ENCODE results near the gene CNTN4.

Gene CNTN4

GRCh38 chr3:2096216-2096615, 2.5 kb upstream of the CNTN4 start:
- Histone ChIP-seq H3K27ac (ENCODE audit: low read length) (no peak overlapping the region), H3K4me1 (ENCODE audit: low read length) (peaks cover 1% of the 10 kb centered on the region), H3K79me2 (ENCODE audit: low read length) (no peaks in the 10 kb centered on the region), H3K9me2 (replicated peaks; ENCODE audit: insufficient read depth, low read length) (no peaks in the 10 kb centered on the region), H3F3A (ENCODE audit: insufficient read depth, low read length) (no peaks in the 10 kb centered on the region), H3K9me3 (replicated peaks; ENCODE audit: insufficient read depth, low read length) (no peaks in the 10 kb centered on the region), H3K4me3 (ENCODE audit: low read length) (no peak overlapping the region), H2AFZ (ENCODE audit: low read length) (no peak overlapping the region), H3K4me2 (ENCODE audit: low read depth, low read length) (no peak overlapping the region), H3K36me3 (replicated peaks; ENCODE audit: insufficient read depth, low read length) (no peaks in the 10 kb centered on the region), H3K9ac (ENCODE audit: low read length) (no peak overlapping the region), H4K20me1 (ENCODE audit: insufficient read depth, low read length) (no peaks in the 10 kb centered on the region), H3K27me3 (replicated peaks; ENCODE audit: insufficient read depth, low read length) (no peaks in the 10 kb centered on the region)
- no peak for DNase-seq
- no peak for TF ChIP-seq EZH2 (optimal IDR thresholded peaks at IDR 0.05; ENCODE audit: low read depth, low read length)
- no peak for TF ChIP-seq EZH2phosphoT487 (IDR thresholded peaks at IDR 0.05; ENCODE audit: low read length)
- no peak for TF ChIP-seq CTCF (IDR thresholded peaks at IDR 0.05; ENCODE audit: low read length)

DNA sequence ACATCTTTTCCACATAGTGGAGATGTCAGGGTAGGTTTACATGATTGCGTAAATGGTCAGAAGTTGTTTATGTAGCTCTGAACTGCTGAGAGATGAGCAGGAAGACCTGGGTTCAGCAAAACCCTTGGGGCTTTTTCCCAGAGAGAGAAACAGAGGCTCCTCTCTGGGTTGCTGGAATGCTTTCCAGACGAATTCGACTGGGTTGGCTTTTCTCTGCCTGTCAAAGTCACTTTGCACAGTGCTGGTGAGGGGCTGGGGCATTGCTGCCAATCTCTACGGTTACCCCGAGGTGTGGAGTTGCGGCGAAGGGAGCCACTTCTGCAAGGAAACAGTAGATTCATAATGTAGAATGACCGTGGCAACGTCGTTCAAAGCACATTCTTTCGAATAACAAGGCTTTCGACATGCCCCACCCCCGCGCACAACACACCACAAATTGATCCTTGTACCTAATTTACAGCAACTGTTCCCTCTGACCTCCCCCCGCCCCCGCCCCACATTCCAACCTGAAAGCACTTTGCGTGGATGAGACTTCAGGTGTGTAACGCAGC, 950 bp upstream of the CNTN4 start:
- DNase-seq = no peak
- no peak for TF ChIP-seq EZH2phosphoT487 (IDR thresholded peaks at IDR 0.05; ENCODE audit: low read length)
- TF ChIP-seq EZH2 (optimal IDR thresholded peaks at IDR 0.05; ENCODE audit: low read depth, low read length) = no peak
- no peak for TF ChIP-seq CTCF (IDR thresholded peaks at IDR 0.05; ENCODE audit: low read length)
- Histone ChIP-seq H3K4me3 (ENCODE audit: low read length) (peak overlapping the region; percentile 74), H3F3A (ENCODE audit: insufficient read depth, low read length) (no peaks in the 10 kb centered on the region), H3K27ac (ENCODE audit: low read length) (no peak overlapping the region), H3K9ac (ENCODE audit: low read length) (peak overlapping the region; percentile 61; the same call in 1 of the 2 replicates), H3K9me2 (replicated peaks; ENCODE audit: insufficient read depth, low read length) (no peaks in the 10 kb centered on the region), H3K4me1 (ENCODE audit: low read length) (no peaks in the 10 kb centered on the region), H3K36me3 (replicated peaks; ENCODE audit: insufficient read depth, low read length) (no peaks in the 10 kb centered on the region), H2AFZ (ENCODE audit: low read length) (peak overlapping the region; percentile 90), H3K79me2 (ENCODE audit: low read length) (no peaks in the 10 kb centered on the region), H3K9me3 (replicated peaks; ENCODE audit: insufficient read depth, low read length) (no peaks in the 10 kb centered on the region), H4K20me1 (ENCODE audit: insufficient read depth, low read length) (no peaks in the 10 kb centered on the region), H3K4me2 (ENCODE audit: low read depth, low read length) (peak overlapping the region; percentile 91), H3K27me3 (replicated peaks; ENCODE audit: insufficient read depth, low read length) (no peaks in the 10 kb centered on the region)

DNA sequence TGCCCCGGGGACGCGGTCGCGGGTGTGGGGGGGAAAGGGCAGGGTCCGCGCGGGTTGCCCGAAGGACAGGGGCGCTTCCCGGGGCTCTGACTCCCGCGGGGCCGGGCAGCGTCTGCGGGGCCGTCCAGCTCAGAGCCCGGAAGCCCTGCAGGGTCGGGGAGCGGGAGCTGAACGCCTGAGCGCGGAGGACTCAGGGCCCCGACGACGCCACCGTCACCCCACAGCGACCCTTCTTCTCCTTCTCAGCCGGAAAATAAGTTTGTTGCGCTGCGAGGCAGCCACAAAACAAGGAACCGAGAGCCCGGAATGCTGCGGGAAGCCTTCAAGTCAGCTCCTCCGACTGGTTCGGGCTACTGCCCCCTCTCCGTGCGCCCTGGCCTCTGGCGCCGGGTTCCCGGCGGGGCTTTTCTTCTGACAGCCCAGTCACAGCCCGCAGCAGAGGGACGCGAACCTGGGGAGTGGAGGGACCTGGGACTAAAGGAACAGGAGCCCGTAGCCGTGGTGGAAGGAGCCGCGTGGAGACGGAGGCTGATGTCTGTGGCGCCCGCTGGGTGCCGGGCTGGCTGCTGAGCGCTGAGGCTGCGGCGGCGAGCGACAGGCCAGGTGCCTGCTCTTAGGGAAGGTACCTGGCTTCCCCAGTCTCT, 484 bp downstream of the CNTN4 start:
- no peaks in the 10 kb centered on the region for H3K36me3 ChIP-seq (replicated peaks; ENCODE audit: insufficient read depth, low read length)
- no peak overlapping the region for H3K27ac ChIP-seq (ENCODE audit: low read length)
- H3K27me3 ChIP-seq (replicated peaks; ENCODE audit: insufficient read depth, low read length) = no peaks in the 10 kb centered on the region
- H3K79me2 ChIP-seq (ENCODE audit: low read length) = no peaks in the 10 kb centered on the region
- H3K9me2 ChIP-seq (replicated peaks; ENCODE audit: insufficient read depth, low read length) = no peaks in the 10 kb centered on the region
- H3K4me1 ChIP-seq (ENCODE audit: low read length) = no peaks in the 10 kb centered on the region
- peak overlapping the region; percentile 58 for H2AFZ ChIP-seq (ENCODE audit: low read length)
- no peaks in the 10 kb centered on the region for H4K20me1 ChIP-seq (ENCODE audit: insufficient read depth, low read length)
- H3K4me2 ChIP-seq (ENCODE audit: low read depth, low read length) = peak overlapping the region; percentile 91; the same call in 1 of the 2 replicates
- no peaks in the 10 kb centered on the region for H3K9me3 ChIP-seq (replicated peaks; ENCODE audit: insufficient read depth, low read length)
- no peak for DNase-seq
- H3K4me3 ChIP-seq (ENCODE audit: low read length) = peak overlapping the region; percentile 74
- H3K9ac ChIP-seq (ENCODE audit: low read length) = peak overlapping the region; percentile 52; the same call in 1 of the 2 replicates
- no peaks in the 10 kb centered on the region for H3F3A ChIP-seq (ENCODE audit: insufficient read depth, low read length)
- TF ChIP-seq EZH2phosphoT487 (IDR thresholded peaks at IDR 0.05; ENCODE audit: low read length) (no peak), EZH2 (optimal IDR thresholded peaks at IDR 0.05; ENCODE audit: low read depth, low read length) (no peak), CTCF (IDR thresholded peaks at IDR 0.05; ENCODE audit: low read length) (no peak)
